DMS53 (cell line): ENCODE results near the gene APEX1.

Experiments
- DNase-seq: peaks from one replicate; lab custom pipeline; 2025; lab: John Stamatoyannopoulos, UW

The APEX1 gene

DNA sequence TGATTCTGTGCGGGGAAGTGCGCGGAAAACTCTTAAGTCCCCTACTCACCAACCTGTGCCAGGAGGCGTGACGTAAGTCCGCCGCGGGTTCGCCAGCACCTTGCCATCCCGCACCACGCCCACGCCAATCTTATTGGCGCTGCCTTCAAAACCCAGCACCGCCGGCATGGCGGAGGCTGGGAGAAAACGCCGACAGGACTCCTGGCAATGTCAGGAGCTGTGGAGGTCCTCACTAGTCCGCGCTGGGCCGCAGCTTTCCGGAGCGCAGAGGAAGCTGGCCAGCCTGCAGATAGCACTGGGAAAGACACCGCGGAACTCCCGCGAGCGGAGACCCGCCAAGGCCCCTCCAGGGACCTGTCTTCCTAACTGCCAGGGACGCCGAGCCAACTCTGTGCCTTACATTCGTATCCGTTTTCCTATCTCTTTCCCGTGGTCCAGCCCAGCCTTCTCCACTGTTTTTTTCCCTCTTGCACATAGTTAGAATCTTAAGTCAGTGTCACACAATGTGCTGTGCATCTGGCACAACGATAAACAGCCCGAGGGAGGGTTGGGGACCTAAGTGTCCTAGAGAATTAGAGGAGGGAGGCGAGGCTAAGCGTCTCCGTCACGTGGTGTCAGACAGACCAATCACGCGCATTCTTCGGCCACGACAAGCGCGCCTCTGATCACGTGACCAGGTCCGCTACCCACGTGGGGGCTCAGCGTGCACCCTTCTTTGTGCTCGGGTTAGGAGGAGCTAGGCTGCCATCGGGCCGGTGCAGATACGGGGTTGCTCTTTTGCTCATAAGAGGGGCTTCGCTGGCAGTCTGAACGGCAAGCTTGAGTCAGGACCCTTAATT, at the start of gene APEX1, which contains the start of gene OSGEP:
APEX1 (plus strand) TSS at position 711 of the 839 bp plus-strand sequence. CDS start 420 bp downstream, outside the sequence.
OSGEP (minus strand) TSS at position 297 of the 839 bp plus-strand sequence; CDS start at position 168, 129 bp downstream.
- peak; percentile 95 for DNase-seq

DNA sequence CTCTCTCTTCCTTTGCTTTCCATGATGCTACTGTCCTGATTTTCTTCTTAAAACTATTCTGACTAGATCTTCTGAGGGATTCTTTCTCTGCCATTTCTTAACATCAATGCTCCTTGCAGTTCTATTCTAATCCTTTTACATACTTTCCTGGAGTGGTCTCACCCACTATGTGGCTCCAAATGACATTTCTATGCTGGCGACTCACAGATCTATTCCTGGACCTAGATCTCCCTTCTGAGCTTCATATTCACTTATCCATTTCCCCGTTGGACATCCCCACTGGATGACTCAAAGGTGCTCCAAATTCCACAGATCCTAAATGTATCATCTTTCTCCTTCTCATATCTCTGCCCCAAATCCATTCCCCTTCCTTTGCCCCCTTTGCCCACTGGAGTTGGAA, 45.8 kb upstream of the APEX1 start:
- no peak for DNase-seq

DNA sequence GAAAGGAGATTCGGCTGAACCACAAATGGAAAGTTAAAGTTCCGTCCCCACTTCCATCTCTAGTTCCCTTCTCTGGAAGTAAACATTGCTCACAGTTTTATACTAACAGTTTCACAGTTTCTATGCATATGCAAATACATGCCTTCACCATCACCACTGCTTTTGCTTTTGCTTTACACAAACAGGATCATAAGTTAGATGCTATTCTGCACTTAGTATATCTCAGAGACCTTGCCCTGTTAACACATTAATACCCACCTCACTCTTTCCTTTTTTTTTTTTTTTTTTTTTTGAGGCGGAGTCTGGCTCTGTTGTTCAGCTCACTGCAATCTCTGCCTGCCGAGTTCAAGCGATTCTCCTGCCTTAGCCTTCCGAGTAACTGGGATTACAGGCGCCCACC, 42.6 kb upstream of the APEX1 start:
- no peak for DNase-seq

DNA sequence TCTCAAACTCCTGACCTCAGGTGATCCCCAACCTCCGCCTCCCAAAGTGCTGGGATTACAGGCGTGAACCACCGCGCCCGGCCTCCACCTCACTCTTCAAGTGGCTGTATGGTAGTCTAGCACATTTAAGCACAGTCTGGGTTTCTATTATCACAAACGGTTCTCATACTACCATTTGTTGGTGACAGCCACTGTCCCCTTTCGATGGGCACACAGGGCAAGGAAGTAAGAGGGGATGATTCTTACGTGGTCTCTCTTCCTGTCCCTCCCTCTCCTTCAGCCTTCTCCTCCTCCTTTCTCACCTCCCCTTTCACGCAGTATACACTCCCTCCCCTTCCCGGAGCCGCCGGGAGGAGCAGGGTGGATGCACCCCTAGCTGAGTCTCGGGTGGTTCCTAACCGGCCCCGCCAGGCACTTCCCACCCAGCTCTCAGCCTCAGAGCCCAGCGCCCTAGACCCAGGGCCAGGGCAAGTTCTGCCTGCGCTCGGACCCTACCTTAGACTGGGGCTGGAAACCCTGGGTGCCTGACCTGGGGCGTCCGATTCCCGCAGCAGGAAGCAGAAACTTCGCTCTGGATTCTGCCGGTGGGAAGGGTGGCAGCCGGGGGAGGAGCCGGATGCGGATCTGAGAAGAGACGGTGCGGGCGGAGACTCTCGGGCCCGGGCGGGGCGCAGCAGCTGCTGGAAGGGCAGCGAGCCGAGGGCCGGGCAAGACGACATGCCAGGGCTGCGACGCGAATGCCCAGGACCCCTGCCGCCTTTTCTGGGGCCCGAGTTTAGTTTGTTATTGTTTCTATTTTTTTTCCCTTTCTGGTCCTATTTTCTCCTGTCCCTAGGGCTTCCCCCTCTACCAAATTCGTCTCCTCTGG, 41.9 kb upstream of the APEX1 start, which contains the start of gene TEP1:
TEP1 (minus strand) TSS at position 626 of the 868 bp plus-strand sequence. CDS start 5,062 bp downstream, outside the sequence.
- DNase-seq: peak; percentile 81

DNA sequence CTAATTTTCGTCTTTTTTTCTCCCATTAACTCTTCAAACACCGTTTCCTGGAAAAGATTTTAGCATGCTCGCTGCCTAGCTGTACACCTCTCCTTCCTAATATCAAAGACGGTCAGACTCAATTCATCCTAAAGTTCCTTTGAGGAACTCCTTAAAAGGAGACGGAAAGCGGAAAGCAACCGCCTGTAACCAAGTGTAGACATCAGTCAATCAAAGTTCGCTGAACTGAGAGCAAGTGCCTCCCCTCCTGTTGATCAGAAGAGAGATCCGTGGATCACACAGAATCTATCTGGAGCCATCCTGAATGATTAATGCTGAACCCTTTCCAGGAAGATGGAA, 41.3 kb upstream of the APEX1 start:
- peak; percentile 27 for DNase-seq

DNA sequence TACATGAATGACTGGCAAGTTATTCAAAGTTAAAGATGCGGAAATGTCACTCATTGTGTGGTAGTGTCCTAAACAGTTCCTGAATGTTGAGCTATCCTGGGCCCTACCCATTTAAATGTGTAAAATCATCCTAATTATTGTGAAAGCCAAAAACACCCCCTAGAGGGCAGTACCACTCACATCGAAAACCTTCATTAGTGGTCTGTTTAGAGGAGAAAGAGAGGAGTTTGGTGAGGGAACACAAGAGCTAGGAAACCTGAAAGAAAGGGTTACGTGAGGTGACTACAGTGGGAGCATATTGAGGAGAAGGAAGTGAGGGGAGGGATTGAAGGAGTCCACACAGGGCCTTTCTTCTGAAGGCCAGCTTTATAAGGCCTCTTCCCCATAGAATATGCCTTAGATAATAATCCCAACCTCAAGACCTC, 39.2 kb upstream of the APEX1 start:
- DNase-seq: peak; percentile 47

DNA sequence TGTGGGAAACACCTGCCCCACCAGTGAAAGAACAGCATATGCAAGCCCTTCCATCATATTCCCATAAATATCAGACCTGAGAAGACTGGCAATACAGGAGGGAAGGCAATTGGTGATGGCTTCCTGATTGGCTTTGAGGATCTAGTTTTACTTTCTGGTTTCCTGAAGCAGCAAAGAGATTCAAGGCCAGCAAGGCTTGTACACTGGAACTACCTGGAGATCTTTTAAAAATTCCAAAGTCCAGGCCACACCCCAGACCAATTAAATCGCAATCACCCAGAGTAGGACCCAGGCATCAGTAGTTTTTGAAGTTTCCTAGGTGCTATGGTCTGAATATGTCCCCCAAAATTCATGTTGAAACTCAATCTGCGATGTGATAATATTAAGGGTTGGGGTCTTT, 38.8 kb upstream of the APEX1 start:
- DNase-seq: no peak

DNA sequence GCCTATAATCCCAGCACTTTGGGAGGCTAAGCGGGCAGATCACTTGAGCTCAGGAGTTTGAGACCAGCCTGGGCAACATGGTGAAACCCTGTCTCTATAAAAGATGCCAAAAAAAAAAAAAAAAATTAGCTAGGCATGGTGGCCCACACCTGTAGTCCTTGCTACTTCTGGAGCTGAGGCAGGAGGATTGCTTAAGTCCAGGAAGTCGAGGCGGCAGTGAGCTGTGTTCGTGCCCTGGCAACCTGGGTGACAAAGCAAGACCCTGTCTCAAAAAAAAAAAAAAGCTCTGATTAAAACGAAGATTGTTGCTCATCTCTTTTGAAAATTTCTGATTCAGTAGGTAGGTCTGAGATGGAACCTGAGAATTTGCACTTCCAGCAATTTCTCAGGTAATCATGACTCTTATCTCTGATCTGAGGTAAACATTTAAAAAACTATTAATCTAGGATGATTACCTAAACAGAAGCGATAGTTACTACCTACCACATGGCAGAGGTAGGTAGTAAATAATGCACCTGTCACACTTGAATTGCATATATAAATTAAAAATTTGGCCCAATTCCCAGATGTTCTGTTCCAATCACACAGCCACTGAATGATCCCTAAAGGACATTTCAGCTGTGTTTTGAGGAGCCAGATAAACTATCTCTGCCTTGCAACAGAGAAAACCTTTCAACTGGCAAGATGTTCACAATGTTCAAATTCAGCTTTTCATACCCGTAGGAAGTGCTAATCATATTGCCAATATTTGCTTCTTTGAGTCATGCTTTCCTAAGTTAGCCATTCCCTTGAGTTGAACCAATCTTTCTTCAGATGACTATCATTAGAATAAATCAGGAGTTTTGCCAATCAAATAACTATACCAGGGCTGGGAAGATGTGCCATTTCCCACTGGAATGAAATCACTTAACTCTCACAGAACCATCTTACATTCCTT, 37.5 kb upstream of the APEX1 start:
- DNase-seq: peak; percentile 0

DNA sequence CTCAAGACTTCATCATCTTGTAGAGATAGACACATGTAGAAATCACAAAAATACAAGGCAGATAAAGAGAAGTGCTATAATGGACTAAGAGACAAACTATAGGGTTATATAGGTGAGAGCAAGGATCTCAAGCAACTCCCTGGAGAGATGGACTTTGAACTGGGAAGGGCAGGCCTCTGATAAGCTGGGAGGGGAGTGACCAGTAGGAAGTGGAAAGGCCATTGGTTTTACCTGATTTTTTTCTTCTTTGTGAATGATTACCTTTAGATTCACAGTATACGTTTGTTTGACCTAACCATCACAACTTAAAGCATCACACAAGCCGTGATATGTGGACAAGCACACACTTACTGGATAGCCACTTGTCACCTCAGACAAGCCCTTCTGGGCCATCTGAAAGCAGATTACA, 36.5 kb upstream of the APEX1 start:
- peak; percentile 7 for DNase-seq

DNA sequence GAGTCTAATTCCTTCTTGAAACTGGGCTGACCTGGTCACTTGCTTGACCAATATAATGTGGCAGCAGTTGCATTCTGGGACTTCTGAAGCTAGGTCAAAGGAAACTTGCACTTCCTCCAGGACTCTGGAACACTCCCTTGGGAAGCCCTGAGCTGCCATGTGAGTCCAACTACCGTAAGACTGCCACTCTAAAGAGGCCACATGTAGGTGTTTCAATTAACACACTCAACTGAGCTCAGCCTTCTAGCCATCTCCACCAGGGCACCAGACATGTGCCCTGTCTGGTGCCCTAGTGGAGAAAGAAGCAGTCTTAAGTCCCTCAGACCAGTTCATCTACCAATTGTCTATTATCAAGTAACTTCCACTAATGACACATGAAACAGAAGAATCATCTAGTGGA, 35.6 kb upstream of the APEX1 start:
- no peak for DNase-seq

DNA sequence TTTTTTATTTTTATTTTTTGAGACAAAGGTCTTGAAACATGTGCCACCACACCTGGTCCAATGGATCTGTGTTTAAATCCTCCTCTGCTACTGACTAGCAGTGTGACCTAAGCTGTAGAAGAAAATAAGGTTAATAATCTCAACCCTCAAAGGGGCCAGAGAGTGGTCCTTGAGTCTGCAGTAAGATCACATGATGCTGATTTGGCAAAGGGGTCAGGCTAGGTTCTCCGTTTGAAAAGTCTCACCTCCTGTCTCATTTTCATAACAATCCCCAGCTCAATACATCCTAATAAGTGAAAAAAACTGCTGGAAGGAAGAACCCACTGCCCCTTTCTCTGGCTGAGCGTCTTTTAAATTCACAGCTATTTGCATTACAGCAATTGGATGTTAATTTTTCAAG, 33.8 kb upstream of the APEX1 start:
- DNase-seq: no peak

DNA sequence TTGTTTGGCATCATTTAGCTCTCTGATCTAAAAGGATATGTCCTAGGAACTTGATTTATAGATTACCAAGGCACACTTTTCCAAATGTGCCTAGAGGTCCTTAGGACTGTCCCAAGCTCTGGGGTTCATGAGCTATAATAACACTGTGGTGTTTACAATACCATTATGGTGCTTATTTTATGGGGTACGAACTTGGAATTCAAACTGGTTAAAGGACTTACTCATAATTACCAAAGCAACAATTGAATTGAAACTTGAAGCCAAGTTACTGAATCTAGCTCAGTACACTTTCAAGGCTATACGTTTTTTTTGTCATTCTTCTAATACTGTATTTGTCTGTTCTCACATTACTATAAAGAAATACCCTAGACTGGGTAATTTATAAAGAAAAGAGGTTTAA, 32.1 kb upstream of the APEX1 start:
- DNase-seq: no peak

DNA sequence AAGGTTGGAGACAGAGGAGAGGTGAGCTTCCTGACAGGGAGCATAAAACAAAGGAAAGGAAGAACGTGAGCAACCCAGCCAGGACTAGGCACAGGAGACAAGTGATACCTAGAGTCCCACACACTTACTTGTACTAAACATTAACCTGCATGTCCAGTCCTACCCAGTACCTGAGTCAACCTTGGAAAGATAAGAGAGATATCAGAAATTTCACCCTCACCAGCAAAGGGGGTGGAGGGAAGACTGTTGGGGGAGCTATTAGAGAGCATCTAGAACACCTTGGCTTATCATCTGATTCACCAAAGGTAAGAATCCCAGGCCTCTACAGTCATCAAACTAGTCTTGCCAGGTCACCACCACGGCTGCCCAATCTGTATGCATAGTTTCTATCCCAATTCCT, 30.2 kb upstream of the APEX1 start:
- no peak for DNase-seq

DNA sequence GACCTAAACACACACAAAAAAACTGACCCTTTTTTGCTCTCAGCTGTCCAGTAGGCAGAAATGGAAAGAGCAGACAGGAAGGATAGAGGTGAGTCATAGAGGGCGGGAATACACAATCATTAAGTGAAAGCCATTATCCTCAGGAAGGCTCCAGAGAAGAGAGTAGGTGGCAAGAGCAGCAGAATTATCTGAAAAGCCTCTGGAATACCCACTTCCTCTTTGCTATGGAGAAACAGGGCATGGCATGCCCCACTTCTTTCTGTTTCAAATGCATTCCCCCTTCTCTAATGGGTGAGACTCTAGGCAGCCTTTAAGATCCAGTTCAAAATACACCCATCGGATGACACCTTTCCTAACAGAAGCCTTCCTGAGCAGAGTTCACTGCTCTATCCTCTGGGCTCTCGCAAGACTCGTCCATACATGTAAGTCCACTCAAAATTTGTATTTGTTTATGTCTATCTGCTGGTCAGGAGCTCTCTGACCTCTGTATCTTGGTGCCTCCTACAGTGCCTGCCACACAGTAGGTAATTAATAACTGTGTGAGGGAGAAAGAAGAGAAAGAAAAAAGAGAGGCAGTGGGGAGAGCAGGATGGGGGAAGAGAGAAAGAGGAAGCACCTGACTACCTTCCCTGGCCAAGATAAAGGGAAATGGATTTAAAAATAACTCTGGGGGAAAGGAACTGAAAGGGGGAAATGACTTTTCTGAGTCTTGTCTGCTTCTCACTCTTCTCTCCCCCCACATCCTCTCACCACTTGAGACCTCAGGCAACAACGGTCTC, 27.6 kb upstream of the APEX1 start:
- peak; percentile 53 for DNase-seq

DNA sequence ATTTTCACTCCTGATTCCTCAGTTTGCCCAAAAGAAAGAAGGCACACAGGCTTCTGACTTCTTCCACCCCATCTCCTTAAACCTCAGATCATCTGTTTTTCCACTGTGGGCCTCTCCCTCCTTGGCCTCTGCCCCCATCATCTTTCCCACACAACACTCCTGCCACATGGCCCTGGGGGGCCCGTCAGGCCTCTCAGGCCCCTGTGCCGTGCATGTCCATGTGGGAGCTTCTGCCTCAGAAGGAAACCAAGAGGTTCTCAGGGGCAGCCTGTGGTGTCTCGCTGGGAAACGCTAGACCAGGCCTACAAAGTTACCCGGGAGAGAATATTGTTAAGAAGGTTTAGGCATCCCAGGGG, 27.0 kb upstream of the APEX1 start:
- no peak for DNase-seq

DNA sequence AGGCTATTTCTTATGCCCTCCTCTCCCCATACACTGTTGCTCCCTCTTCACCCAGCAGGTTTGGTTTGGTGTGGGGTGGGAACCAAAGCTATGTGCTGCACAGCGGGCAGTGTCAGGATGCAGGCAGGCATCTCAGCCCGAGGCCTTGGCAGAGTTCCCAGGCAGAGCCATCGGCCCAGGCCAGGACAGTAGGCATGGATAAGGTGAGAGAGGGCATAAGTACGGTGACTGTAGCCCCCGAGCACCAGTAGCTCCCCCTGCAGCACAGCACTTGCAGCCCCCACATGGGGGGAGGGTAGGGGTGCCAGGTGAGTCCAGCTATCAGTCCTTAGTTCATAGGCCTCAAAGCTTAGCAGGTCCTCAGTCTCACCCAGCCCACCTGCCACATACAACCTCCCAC, 26.2 kb upstream of the APEX1 start:
- no peak for DNase-seq

DNA sequence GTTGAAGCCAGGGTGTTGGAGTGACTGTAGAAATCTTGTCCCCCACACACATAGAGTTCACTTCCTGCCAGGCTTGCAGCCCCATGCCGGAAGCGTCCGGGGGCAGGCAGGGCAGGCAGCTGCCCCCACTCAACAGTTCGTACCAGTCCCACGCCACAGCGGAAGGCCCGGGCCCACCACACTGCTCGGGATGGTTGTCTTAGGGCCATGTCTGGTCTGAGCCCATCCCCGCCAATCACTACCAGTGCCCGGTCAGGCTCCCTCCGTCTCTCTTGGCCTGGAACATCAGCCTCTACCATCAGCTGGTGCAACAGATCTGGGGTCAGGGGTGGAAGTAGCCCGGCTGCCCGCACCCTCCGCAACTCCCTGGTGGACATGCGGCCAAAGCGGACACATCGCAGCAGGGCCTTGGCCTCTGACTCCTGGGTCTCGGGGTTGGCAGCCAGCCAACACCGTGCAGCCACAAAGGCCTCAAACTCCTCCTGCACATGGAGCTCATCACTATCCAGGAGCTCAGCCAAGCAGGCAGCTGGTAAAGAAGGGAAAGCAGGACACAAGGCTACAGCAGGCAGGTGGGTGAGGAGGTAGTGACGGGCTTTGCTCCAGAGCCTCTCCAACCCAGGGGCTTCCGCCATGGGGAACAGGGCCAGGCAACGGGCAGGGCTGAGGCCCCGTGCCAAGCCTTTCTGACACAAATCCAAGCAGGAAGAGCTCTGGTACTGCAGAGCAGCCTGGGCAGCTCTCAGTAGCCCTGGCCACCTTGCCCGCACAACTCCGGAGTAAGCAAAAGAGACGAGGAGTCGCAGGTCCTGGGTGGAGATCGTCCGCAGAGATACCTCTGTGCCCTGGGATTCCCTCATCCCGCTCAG, 25.0 kb upstream of the APEX1 start:
- DNase-seq: no peak

DNA sequence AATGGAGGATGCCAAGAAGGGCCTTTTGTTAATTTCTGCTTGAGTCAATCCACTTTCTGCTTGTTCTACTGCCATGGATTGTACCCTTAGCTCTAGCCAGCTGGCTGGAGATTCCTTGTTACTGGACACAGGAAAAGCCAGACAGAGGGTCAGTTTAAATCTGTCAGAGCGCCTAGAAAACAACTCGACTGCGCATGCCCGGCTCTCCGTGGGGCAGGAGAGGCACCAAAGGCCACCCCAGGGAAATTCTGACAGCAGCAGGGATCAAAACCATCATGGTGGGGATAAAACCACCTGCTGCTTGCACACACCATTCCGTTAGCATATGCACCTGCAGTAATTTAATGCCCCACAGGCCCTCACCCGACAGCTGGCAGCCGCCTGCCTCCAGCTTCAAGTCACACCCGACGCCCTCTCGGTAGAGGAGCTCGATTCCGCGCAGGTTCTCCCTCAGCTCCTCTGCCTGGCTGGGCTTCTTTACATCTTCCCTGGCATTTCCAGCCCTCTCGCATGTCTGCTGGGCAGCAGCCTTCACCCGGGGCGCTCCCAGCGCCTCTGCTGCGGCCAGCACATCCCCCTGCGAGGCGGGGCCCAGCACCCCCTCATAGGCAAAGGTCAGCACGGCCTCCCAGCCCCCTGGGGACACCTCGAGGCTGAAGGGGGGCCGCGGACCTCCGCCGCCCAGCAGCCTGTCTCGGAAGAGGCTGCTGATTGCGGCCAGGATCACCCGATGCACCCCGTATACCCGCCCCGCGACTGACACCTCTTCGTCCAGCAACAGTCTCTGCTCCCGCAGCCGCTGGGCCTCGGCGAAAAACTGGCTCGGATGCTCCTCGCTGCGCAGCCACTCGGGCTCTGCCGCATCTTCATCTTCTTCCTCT, 20.1 kb upstream of the APEX1 start:
- DNase-seq: no peak
